HG03460 (cell line): ENCODE results near the gene SMLR1.

ENCODE experiments used
- ATAC-seq: cut with Tn5 transposase; IDR thresholded peaks from one replicate; pipeline ENCODE4 v1.9.1; 2021; ENCODE audit not compliant: unreplicated experiment

Gene SMLR1

GRCh38 chr6:130849594-130849993 lies 22.4 kb downstream of the SMLR1 start:
- ATAC-seq: no peak

- no peak for ATAC-seq
Observed at GRCh38 chr6:130851026-130851425, 23.8 kb downstream of the SMLR1 start.

- ATAC-seq: no peak
Observed at GRCh38 chr6:130852844-130853554, 25.8 kb downstream of the SMLR1 start.

GRCh38 chr6:130853555-130854183 lies 26.5 kb downstream of the SMLR1 start:
- ATAC-seq: no peak

GRCh38 chr6:130858054-130858453 lies 30.8 kb downstream of the SMLR1 start:
- ATAC-seq: no peak

GRCh38 chr6:130858498-130859160 lies 31.4 kb downstream of the SMLR1 start:
- no peak for ATAC-seq

GRCh38 chr6:130859161-130859867 lies 32.1 kb downstream of the SMLR1 start:
- ATAC-seq: no peak

- ATAC-seq: no peak
Observed at GRCh38 chr6:130862370-130862769, 35.2 kb downstream of the SMLR1 start.

GRCh38 chr6:130863415-130864230 lies 36.4 kb downstream of the SMLR1 start:
- no peak for ATAC-seq

GRCh38 chr6:130864344-130864743 lies 37.1 kb downstream of the SMLR1 start:
- no peak for ATAC-seq

GRCh38 chr6:130865793-130866192 lies 38.6 kb downstream of the SMLR1 start:
- no peak for ATAC-seq

- ATAC-seq: no peak
Observed at GRCh38 chr6:130869681-130870080, 42.5 kb downstream of the SMLR1 start.

GRCh38 chr6:130870179-130870880 lies 43.1 kb downstream of the SMLR1 start:
- no peak for ATAC-seq

- ATAC-seq: peak; percentile 80
Observed at GRCh38 chr6:130872250-130873095, 45.3 kb downstream of the SMLR1 start.

- no peak for ATAC-seq
Observed at GRCh38 chr6:130873746-130874145, 46.5 kb downstream of the SMLR1 start.

- no peak for ATAC-seq
Observed at GRCh38 chr6:130879826-130880225, 52.6 kb downstream of the SMLR1 start.

- no peak for ATAC-seq
Observed at GRCh38 chr6:130882370-130882769, 55.2 kb downstream of the SMLR1 start.

- peak; percentile 91 for ATAC-seq
Observed at GRCh38 chr6:130885392-130886192, 58.4 kb downstream of the SMLR1 start.
